Stimulated activated CD8-positive, alpha-beta memory T cell treated with anti-CD3 and anti-CD28 coated beads, Interleukin-15, amount 100 ng/mL, for 48 hours (primary cell): Measurements from ENCODE around the gene TOPBP1.
A peak's percentile ranks its signal among the peaks of the same experiment; 100 is the strongest.
"Not testable (repeated sequence)": the region's sequence is repeated elsewhere in the genome, so short reads cannot be mapped to it uniquely, and the experiment has no call there.

ENCODE experiments used
- DNase-seq, 2 donors: peaks; one replicate each; pipeline ENCODE4 v3.0.0-alpha.2; 2020; ENCODE audit warnings: low read depth in 2 of 2

TOPBP1 gene

DNA sequence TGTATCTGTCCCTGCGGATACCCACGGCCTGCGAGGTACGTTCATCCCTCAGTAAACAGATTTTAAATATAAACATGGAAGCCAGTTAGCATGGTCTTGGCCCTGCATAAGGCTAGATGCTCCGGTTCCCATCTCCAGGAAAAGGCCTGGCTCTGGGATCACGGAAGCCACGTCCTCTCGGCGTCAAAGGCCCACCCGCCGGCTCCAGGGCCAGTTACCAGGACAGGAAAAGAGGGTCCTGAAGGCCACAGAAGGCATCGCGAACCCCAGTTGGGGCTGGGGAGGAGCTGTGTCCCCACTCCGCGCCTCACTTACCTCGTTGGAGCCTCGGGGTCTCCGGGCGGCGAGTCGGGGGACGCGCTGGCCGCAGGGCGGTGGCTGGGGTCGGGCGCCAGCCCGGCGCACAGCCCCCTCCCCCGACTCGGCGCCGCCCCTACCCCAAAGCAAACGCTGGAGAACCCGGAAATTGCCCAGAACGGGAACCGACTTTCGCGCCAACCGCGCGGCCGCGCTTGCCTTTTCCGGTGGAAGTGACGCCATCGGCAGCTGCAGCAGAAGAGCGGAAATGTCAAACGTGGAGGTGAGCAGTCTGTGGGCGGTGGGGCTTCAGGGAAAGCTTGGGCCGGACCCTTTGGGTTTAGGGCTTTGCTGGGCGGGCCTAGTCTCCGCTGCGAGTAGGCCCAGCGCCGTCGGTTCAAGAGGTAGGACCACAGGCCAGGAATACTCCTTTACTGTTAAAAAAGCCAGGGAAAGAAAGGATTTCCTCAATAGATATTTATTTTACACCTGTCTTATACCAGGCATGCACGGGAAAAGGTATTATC is at the start of gene TOPBP1:
Gene TOPBP1, minus strand, starts transcription at position 488 of the 824 bp plus-strand sequence. CDS start 814 bp downstream, outside the sequence.
- DNase-seq, result peak; percentile 85

DNA sequence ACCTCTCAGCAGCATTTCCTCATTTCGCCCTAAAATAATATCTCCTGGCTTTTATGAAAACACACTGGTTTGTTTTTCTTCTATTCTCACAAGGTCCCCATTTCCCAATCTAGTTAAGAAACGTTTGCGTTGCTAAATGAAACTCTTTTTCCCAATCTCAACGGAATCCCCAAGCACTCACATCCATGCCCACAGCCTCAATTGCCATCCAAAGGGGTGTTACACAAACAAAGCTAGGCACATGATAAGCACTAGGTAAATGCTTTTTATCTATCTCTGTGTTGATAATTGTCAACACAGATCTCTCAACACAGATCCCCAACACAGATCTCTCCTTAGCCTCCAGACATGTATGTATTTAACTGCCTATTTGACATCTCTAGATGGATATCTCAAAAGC is 49.3 kb upstream of the TOPBP1 start:
- no peak for DNase-seq

DNA sequence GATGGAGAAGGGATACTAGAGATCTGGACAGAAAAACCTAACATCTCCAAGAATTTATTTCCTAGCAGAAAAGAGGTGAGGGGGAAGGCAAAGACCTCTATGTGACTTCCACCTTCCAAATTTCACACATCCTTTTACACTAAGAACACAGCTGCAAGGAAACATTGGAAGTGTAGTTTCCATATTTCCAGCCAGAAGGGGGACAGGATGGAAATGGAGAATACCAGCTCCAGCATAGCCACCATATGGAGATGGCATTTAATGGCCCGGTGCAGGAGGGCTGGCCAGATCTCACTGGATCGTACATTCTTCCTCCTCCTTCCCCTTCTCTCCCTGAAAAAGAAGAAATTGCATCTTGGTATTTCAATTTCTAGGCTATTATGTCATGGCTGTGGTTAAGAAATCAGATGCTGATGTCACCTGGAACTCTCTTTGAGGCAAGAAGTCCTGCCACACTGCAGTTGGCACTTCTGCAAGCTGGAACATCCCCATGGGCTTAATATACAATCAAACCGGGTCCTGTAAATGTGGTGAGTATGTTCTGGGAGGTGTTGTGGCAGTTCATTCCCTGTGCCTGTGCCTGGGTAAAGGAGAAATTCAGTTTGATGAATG is 47.5 kb upstream of the TOPBP1 start:
- no peak for DNase-seq

DNA sequence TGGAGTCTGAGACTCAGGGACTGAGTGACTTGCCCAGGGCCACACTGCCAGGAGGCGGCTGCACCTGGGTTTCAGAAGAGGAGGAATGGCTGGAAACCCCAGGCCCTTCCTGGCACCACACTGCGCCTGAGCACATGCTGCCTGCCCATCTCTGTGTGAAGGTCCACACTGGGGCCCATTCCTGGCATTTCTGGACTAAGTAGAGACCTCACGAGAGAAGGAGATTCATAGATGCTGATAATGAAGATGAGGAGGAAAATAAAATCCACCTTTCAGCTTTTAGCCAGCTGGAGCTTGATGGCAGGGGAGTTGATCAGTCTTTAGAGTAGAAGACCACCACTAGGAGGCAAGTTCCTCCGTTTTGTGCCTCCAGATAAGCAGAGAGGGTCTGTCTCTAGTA is 44.3 kb upstream of the TOPBP1 start:
- DNase-seq, result no peak

DNA sequence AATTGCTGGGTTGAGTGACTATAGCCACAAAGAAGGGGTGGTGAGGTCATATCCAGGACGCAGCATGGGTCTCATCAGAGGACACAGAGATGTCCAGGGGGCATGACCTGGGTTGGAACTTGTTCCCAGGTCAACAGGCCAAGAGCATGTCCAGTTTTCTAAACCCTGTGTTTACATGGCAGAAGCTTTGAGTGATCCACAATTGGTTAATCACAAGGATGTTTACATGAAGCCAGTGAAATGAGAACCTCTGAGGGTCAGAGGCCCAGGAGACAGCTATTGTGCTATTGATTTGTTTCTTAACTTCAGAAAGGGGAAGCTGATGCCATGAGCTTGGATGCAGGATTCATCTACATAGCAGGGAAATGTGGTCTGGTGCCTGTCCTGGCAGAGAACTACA is 42.2 kb upstream of the TOPBP1 start:
- no peak for DNase-seq

DNA sequence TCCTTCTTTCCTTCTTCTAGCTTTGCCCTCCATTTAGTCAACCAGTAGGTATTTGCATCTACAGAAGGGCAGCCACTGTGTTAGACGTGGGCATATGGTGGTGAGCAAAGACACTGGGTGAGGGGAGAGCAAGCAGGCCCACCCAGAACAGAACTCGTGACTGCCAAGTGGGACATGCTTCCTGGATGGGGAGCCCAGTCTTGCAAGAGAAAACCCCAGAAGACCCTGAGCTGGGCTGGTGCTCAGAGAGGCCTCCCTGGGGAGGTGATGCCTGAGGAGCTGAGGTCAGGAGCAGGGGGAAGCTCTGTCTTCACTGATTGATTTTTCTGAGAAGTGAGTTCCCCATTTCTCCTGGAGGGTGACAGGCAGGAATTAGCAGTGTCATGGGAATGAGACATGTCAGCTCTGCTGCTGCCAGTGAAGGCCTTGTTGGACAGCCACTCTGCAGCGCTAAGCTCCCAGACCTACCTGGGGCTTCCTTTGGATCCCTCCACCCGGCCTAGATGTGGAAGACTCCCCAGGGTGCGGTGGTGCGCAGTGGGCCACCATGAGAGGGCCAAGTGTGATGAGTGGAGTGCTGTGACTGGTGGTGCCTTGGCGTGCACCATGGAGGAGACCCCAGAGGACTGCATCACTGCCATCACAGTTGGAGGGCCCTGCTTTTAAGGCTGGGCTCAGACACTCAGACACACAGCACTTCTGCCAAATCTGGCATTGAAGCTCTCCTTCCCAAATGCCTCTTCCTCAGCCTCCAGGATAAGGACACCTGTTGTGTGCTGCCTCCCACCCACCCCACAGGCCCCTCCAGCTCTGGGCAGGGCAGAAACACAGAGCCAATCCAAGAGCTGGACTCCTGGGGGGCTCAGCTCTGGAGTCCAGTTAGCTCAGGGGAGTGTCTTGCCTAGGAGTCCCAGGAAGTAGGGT is 40.0 kb upstream of the TOPBP1 start:
- DNase-seq, result no peak

DNA sequence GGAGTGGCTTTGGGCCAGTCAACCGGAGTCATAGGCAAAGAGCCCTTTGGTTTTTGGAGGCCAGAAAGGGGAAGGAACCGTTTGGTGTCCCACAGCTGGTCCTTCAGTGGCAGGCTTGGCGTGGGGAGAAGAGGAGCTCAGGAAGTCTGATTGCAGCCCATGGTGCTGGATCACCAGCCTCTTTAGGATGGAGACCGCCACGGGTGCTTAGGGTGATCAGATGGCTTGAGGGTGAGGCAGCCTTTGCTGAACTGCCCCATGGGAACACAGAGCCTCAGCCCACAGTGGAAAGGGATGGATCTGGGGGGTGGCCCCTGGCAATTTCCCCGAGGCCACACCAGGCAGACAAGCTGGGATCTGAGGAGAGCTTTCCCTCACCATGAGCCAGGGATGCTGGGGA is 38.6 kb upstream of the TOPBP1 start:
- no peak for DNase-seq

DNA sequence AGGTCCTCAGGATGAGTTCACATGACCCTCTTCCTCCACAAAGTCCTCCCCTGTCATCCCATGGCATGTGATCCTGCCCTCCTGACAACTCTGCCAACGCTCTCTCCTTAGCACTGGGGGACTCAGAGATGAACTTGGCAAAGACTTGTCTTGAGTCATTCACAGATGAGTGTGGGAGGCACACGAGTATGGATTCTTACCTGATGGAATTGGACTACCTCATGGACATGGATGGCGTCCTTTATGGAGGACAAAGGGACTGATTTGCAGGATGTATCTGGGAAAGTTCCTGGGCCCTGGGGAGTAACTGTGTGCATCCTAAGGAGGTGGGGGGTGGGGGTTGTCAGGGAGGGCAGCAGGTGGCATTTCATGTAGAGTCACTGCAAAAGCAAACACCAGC is 38.2 kb upstream of the TOPBP1 start:
- no peak for DNase-seq

DNA sequence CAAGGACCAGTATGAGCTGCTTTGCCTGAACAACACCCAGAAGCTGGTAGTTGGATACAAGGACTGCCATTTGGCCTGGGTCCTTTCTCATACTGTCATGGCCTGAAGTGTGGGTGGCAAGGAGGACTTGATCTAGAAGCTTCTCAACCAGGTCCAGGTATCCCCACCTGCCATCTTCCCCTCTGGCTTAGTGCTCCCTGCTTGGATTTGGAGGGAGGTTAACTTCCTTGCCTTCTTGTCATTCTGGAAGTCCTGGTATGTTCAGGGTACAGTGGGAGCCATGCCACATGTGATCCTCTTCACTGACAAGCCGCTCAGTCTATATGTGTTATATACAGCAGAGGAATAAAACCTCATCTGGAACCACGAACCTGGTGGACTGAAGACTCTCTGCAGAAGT is 37.7 kb upstream of the TOPBP1 start:
- DNase-seq, result no peak

DNA sequence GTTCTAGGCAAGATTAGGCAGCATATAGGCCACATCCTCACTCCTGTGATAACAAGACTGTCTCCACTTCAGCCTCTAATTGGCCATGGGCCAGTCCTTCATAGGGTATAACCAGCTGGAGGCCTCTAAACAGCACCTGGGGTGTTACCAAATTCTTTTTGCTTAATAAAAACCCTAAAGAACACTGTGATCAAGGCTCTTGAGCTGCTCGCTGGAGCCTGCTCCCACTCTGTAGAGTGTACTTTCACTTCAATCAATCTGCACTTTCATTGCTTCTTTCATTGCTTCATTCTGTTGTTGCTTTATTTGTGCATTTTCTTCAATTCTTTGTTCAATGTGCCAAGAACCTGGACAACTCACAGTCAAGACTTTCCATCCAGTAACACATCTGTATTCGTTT is 36.2 kb upstream of the TOPBP1 start:
- DNase-seq, result no peak

DNA sequence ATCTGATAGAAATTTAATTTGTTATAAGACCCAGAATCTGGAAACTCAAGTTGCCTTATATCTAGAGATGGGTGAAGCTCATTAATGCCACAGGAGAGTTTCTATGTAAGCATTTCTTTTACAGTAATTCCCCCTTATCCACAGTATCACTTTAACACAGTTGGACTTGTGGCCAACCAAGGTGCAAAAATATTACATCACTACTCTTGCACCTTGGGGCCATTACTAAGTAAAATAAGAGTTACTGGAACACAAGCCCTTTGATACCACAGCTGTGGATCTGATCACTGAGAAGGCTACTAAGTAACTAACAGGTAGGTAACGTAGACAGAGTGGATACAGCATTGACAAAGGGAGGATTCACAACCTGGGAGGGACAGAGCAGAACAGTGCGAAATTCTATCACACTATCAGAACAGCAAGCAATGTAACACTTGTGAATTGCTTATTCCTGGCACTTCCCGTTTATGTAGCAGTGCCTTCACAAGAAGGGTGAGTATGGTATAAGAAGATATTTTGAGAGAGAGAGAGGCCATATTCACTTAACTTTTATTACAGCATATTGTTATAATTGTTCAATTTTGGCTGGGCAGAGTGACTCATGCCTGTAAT is 33.9 kb upstream of the TOPBP1 start:
- DNase-seq, result no peak

DNA sequence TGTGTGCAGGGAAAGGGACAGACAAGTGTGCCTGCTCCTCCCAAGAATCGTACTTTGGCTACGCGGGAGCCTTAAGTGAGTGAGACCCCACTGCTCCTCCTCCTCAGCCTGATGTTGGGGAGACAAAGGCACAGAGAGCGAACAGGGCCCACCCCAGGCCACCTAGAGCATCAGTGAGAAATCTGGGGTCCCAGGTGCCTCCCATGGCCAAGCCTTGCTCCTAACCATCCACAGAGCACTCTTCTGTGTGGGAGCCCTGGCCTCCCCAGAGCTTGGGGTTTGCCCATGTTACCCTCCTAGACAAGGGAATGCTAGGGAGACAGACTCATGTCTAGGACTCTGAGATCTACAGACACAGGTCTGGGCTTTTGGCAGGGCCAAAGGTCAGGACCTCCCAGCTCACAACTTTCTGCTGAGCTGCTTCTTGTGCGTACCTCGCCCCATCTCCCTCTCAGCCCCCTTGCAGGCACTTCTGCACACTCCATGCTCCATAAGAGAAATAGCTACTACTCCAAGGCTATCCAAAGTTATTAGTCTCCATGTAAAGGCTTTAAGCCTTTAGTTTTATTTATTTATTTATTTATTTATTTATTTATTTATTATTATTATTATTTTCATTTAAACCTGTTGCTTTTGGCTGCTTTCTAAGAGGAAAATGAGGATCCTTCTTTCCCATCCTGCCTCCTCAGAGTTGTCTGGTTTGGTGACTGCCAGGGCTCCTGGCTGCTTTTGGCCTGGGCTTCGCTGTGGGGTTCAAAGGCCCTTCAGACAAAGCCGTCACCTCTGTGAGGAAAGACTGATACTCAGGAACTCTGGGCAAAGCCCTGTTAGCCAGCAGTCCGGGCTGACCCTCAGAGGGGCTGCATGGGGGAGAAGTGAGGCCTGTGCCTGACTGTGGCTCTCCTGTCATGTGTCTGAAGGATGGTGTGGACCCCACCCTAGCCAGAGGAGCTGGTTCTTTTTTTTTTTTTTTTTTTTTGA is 32.8 kb upstream of the TOPBP1 start:
- no peak for DNase-seq

DNA sequence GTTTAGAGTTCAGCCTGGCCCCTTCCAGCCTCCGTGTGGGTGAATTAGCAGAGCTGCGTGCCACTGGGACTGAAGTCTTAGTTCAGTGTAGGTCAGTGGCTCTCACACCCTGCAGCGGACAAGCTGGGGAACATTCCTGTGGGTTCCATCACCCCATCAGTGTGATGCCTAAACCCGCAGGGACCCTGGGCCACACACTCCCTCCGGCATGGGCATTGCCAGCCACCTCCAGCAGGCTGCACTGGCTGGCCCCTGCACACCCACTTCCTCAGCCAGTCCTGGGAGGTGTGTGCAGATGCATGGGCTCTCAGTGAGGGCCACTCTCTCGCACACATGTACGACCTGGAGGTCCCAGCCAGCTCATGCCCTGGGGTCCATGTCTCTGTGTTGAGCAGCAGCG is 32.1 kb upstream of the TOPBP1 start:
- DNase-seq, result no peak

DNA sequence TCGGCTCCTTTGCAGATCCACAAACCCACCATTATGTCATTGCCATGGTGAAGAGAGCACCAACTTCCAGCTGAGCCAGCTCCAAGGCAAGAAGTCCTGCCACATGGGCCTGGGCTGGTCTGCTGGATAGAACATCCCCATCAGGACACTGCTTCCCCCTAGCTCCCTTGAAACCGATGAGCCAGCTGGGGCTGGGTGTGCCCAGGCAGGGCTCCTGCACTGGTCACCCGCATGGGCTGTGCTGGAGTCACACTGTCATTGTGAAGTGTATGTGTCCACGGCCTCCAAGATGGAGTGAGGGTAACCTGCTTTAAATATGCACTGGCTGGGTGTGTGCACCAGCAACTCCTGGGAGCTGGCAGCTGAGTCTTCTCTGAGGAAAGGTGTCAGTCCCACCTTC is 31.0 kb upstream of the TOPBP1 start:
- DNase-seq, result no peak

DNA sequence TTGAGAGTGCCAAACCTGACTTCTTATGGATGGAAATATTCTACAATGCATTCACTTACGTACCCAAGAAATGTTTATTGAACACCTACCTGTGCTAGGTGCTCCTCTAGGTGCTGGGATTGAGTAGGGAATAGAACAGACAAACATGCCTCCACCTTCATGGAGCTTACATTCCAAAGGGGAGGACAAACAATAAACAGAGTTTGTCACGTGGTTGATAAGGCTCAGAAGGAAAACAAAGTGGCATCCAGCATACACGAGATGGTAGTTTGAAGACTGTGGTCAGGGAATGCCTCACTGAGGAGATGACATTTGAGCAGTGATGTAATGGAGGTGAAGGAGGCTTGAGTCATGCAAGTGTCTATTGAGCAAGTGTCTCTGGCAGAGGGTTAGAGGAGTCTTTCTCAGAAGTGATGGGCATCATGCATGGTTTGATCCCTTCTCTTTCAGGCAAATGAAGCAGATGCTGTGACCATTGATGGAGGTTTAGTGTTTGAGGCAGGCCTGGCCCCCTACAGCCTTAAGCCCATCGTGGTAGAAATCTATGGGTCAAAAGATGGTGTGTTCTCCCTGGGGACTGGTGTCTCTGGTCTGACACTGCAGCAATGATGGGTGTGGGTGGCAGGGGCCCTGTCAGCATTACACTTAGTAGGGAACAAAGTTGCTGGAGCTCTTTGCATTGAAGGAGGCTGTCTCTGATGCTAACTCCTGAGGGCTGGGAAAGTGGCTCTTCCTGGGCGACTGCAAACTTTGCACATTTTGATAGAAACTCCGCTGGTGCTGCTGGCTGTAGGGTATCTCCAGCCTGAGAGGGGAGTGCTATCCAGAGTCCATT is 29.7 kb upstream of the TOPBP1 start:
- DNase-seq, result no peak

DNA sequence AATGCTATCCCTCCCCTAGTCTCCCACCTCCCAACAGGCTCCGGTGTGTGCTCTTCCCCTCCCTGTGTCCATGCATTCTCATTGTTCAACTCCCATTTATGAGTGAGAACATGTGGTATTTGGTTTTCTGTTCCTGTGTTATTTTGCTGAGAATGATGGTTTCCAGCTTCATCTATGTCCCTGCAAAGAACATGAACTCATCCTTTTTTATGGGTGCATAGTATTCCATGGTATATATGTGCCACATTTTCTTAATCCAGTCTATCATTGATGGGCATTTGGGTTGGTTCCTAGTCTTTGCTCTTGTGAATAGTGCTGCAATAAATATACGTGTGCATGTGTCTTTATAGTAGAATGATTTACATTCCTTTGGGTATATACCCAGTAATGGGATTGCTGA is 16.3 kb upstream of the TOPBP1 start:
- not testable (repeated sequence) for DNase-seq

DNA sequence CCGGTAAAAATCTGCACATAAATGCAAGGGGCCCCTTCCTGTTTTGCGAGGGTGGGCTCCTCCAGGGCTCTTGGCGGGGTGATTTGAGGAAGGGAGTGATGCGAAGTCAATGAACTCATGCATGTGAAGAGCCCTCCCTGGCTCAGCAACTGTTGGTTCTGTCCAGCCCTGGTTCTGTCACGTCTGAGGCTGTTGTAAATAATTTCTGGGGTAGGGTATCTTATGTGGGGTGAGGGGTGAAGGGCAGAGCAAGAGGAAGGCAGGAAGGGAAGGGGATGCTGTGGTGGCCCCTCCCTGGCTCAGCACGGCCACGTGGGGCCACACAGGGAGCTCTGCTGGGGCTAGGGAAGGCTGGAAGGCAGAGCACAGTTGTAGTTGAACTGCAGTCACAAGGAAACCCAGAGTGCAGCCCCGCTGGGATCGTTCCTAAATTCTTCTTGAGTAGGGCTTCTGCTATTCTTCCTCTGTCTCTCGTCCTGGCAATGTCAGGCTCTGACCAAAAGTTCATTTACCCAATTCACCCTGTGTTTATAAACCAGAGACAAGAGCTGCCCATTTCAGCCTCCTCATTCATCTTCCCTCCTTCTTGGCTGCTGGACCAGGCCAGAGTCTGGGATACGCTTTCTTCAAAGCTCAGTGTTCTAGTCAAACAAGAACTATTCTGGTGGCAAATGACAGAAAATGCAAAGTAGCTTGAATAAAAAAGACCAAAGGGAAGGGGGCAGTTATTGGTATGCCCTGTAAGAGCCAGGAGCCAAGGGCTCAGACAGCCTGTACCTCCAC is 14.8 kb upstream of the TOPBP1 start:
- no peak for DNase-seq

DNA sequence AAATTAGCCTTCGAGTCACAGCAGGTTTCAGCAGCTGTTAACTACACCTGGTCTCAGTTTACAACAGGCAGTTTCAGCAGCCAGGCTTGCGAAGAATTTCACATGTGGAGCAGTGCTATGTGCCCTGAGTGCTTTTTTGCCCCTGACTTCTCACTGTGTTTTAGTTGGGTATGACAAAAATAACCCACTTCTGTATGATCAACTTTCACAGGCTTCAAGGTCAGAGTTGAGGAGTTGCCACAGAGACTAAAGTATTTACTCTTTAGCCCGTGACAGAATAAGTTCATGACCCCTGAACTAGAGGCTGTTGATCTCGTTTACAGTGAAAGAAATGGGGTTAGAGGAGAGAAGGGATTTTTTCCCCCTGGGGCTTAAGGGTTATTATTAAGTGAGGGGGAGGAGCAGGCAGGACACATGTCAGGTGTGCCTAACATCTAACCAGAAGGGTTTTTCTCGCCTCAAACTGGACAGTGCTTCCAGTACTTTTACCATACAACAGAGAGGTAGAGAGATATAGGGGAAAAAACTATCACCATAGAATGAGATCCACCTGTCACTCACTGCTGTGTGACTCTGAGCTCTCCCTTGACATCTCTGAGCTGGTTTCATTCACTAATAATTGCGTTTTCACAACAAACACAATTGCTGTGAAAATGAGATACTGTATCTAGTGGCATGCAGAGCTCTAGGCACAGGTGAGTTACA is 14.0 kb upstream of the TOPBP1 start:
- no peak for DNase-seq
